ENCODE data around the gene FAM50A.
A peak's percentile ranks its signal among the peaks of the same experiment; 100 is the strongest.

Gene FAM50A

DNA sequence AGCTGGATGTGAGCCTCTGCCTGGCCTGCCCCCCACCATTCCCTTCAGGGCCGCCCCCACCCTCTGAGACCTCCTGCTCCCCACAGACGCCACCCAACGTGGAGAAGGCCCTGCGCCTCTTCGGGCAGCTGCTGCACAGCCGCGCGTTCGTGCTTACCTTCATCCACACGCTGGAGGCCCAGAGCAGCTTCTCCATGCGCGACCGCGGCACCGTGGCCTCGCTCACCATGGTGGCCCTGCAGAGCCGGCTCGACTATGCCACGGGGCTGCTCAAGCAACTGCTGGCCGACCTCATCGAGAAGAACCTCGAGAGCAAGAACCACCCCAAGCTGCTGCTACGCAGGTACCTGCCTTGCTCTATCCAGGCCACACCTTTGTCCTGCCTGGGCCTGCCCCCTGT lies 24.3 kb downstream of the FAM50A start:
- no peak for DNase-seq

DNA sequence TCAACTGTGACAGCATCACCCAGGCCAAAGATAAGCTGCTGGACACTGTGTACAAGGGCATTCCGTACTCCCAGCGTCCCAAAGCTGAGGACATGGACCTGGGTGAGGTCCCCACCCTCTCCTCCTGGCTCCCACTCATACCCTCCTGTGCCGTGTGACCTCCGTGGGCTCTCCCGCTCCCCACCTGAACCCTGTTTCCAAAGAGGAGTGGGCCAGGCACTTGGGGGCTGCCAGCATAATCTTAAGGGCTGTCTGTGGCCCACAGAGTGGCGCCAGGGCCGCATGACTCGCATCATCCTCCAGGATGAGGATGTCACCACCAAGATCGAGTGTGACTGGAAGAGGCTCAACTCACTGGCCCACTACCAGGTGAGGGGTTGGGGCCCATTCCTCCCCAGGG lies 25.2 kb downstream of the FAM50A start:
- no peak for DNase-seq

DNA sequence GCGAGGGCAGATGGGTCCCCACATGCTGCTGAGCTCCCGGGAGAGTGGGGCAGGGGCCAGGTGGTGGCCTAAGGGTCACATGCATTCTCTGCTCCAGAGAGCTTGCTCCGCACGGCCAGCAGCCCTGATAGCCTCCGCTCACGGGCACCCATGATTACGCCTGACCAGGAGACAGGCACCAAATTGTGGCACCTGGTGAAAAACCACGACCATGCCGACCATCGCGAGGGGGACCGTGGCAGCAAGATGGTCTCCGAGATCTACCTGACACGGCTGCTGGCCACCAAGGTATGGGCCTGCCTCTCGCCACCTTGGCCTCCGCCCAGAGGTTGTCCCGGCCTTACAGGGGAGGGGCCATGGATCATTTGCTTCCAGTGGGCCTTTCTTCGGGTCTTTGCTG lies 25.9 kb downstream of the FAM50A start:
- no peak for DNase-seq

DNA sequence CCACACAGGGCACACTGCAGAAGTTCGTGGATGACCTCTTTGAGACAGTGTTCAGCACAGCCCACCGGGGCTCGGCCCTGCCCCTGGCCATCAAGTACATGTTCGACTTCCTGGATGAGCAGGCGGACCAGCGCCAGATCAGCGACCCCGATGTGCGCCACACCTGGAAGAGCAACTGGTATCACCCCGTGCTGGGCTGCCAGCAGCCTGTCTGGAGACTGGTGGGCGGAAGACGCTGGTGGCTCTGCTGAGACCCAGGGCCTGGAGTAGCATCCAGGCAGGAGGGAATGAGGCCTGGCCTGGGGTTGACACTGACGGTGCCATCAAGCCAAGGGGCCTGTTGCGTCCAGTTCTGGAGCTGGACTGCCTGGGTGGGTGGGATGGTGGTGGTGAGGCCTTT lies 26.5 kb downstream of the FAM50A start:
- no peak for DNase-seq

DNA sequence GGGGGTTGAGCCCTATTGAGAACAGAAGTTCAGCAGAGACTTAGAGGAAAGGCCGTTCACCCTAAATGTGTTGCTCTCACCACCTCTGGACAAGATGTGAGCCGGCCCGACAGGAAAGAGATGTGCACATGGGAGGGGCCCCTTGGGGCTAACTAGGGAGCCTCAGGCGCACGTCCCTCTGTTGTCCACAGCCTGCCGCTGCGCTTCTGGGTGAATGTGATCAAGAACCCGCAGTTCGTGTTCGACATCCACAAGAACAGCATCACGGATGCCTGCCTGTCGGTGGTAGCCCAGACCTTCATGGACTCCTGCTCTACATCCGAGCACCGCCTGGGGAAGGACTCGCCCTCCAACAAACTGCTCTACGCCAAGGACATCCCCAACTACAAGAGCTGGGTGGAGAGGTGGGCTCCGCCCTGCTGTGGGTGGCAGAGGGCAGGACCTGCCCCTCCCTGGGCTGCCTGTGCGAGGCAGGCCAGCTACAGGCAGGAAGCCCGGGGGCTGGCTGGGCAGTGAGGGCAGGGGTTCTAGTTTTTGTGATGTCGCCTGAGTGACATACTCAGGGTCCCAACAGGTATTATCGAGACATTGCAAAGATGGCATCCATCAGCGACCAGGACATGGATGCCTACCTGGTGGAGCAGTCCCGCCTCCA lies 27.1 kb downstream of the FAM50A start:
- DNase-seq = no peak

DNA sequence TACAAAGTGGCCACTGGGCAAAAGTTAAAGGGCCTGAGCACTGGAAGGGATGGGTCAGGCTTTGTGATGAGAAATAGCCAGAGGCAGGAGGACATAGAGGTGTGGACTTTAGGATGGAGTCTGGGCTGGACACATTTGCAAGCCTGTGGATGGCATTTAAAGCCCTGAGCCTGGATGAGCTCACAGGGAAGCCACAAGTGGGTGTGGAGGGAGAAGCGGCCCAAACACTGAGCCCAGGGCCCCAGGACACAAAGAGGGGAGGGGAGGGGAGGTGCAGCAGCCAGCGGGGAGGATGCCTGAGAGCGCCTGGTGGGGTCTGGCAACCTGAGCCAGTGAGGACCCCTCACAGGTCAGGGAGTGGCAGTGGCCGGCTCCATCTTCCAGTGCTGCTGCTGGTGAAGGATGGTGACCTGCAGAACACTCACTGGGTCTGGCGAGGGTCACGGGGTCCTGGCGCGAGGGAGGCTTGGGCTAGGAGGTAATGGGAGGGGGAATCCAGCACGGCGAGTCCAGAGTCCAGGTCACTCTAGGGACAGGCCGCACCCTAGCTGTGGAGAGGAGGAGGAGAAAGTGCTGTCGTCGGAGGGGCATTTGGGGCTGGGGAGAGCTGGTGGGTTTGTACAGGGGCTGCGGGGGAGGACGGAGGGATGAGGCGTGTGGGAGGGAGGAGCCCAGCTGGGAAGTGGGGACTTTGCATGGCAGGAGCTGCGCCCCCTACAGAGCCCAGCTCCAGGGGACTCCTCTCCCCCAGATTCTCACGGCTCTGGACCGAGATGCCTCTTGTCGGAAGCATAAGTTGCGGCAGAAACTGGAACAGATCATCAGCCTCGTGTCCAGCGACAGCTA lies 28.1 kb downstream of the FAM50A start:
- DNase-seq = no peak

DNA sequence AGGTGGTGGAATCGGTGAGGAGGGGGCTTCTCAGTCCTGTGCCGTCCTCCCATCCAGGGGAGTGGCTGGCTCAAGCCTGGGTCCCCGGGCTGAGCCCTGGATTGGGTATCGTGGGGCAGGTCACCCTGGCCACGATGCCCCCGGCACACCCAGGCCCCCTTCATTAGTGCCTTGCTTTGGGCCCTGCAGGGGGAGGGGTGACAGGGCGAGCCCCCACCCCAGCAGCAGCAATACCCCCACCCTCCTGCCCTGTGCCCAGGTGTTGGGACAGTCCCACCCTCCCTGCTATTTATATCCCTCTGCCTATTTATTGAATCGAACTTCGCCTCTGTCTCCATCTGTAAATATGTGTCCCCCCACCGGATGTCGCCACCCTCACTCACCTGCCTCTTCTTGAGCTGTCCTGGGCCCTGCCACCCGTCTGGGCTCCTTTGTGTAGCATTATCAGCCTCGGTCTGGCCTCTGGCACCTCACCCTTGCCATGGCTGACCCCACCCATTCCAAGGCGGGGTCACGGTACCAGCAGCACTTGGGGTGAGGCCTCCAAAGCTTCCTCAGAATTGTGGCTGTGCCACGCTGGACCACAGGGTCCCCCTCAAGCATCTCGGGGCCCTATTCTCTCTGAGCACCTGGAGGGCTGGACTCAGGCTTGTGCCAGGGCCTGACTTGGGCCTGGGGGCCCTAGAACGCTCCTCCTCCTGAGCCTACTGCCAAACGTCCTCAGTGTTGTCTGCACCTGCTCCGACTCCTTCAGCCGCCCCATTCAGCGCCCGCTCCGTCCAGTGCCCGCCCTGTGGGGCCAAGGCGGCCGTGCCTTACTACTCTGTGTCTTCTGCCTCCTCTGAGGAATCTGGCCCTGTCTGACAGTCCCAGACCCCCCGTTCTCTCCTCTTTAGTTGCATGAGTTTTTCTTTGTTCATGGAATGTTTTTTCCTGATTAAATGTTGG lies 29.0 kb downstream of the FAM50A start:
- no peak for DNase-seq

DNA sequence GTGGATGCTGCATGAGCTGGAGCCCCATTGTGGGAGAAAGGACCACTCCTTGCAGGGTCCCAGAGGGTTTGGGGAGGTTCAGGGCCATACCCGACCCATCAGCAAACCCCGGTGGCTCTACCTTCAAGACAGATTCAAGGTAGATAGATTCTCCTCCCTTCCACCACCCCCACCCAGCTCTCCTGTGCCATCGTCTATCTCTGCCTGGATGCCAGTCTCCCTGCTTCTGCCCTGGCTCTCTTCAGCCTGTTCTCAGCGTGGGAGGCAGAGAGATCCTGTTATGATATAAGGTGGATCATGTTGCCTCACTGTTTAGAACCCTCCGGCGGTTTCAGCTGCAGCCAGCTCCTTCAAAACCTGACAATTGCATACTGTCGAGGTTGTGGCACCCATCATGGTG lies 29.7 kb downstream of the FAM50A start:
- no peak for DNase-seq

DNA sequence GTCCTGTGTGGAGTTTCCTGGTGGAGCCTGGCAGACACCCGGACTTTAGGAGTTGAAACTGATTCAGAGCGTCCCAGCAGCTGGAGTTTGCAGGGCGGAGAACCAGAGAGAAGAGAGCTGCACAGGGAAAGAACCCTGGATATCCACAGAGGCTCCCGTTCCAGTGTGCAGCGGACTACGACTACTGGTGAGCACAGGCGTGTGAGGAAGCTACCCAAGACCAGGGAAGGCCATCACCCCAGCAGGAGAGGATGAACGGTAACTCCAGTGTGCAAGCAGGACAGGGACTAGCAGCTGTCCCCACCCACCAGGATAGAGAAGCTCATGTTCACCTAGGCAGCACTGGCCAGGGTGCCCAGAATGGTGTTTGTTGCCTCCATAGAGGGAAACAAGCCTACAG lies 32.9 kb downstream of the FAM50A start:
- no peak for DNase-seq

DNA sequence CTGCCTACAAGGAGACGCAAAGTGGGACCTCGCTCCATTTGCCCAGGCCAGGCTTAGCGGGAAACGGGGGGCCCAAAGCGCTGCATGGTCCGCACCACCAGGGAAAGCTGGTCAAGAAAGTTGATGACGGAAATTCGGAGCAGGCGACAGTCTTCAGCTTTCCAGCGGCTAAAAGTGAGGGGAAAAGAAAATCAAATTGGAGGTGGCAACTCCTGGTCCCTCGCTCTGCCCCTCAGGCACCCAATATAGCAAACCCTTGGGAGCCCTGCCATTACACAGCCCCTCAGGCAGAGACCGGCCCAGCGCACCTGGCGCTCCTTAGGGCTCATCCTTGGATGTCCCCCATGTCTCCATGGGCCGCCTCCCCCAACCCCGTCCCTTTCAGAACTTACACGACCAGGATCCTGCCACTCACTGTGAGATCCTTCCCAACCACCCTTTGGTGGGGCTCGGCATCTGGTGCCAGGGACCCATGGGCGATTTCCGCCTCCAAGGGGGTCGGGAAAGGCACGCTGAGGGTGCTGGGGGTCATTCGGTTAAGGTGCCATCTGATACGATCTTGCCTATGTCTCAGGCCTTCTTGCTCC lies 34.0 kb downstream of the FAM50A start:
- DNase-seq = no peak

DNA sequence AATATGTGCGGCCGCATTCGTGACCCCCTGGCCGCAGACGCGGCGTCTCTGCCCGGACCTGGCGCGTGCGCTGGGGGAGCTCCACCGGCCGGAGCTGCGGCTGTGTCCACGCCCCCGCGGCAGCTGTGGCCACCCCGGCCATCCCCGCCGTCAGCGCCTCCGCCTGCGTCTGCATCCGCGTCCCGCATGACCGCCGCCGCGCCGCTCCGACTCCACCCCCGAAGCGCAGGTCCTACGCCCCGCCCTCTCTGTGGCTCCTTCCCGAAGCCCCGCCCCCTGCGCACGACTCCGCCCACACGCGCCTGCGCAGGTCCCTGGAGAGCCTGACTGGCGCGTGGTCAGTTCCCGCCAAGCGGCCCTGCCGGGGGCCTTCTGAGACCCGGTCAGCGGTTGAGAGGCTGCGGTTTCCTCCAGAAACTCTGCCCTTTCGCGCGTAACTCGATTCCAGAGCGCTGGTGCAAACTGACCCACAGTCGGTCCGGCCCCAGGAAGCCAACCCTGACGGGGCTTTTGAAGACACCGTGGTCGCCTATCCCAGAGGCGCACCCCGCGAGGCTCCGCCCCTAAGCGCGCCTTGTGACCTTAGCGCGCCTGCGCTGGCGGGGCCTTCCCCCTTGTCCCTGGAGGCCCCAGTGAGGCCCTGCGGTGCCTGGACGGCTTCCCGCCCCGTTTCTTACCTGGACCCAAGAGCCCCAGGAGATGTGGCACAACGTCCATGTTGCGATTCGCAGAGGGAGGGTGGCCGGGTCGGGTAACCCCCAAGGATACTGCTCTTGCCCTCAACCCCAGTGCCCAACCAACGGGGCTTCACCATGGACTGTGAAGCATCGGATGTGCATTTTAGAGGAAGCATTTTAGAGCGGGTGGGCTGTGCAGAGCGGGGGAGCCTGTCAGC lies 35.0 kb downstream of the FAM50A start, which contains the start of gene LAGE3:
Gene LAGE3, minus strand, starts transcription at position 554 of the 895 bp plus-strand sequence. Its CDS starts 366 bp downstream, at position 188.
- DNase-seq = peak; percentile 95

DNA sequence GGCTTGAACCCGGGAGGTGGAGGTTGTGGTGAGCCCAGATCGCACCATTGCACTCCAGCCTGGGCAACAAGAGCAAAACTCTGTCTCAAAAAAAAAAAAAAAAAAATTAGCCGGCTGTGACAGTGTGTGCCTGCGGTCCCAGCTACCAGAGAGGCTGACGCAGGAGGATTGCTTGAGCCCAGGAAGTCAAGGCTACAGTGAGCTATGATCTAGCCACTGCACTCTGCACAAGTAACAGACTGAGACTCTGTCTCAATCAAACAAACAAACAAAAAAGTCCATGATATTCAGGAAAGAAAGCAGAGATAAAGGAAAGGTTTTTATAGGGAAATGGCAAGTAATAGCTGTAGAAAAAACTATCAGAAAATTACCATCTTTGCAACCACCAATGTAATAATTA lies 37.3 kb downstream of the FAM50A start:
- no peak for DNase-seq

DNA sequence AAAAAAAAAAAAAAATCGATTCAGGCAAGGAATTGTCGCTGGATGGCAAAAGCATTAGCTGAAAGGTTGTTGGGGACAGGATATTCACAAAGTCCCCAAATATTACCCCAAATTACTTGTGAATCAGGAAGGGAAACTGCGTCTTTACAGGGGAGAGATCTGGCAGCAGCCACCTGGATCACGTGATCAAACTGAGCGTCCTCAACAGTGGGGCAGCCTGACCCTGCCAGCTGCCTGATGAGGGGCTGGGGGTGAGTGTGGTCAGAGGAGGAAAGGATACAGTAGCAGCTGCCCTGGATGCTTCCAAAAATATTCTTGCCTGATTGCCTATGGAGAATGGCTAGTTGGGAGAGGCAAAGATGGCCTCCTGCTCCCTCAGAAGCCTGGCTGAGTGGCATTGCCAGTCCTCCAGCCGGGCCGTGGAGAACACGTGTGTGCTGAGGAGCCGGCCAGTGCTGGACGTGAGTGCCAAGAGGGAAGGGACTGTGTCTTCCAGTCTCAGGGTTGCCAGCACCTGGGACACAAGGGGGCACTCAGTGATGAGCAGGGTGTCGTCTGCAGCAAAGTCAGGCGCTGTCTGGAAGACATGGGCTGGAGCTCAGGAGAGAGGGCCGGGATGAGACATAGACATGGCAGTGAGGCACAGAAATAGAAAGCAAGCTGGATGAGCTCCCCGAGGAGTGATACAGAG lies 38.1 kb downstream of the FAM50A start:
- DNase-seq = no peak

DNA sequence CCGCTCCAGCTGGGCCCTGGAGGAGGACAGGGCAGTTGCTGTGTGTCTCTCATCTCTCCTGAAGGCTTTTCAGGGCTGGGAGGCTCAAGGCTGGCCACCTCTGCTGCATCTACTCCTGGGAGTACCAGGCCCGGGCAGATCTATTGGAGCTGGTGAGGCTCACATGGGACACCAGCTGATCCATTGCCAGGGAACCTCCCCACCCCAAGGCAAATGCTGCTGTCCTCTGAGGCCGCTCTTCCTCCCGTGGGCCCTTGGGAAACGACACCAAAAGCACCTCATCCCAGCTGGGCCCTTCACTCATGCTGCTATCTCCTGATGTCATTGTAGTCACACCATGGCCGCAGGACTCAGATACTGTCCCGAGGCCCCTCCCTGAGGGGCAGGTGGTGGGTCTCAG lies 38.8 kb downstream of the FAM50A start:
- DNase-seq = no peak

DNA sequence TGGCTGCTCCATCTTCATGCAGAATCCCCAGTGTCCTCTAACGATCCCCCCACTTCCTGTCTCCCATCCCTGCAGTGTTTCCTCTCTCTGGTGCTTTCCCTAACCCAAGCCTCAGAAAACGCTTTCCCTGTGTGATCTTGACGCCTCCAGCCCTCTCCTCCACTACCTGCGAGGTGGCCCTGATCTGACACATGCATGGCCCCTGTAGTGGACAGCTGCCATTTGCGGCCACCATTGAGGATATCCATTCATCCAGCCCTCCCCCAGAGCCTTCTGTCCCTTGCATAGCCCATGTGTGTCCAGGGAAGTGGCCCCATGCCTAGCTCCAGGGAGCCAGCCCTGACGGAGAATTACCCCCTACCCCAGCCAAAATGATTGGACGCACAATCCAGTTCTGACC lies 39.4 kb downstream of the FAM50A start:
- no peak for DNase-seq

DNA sequence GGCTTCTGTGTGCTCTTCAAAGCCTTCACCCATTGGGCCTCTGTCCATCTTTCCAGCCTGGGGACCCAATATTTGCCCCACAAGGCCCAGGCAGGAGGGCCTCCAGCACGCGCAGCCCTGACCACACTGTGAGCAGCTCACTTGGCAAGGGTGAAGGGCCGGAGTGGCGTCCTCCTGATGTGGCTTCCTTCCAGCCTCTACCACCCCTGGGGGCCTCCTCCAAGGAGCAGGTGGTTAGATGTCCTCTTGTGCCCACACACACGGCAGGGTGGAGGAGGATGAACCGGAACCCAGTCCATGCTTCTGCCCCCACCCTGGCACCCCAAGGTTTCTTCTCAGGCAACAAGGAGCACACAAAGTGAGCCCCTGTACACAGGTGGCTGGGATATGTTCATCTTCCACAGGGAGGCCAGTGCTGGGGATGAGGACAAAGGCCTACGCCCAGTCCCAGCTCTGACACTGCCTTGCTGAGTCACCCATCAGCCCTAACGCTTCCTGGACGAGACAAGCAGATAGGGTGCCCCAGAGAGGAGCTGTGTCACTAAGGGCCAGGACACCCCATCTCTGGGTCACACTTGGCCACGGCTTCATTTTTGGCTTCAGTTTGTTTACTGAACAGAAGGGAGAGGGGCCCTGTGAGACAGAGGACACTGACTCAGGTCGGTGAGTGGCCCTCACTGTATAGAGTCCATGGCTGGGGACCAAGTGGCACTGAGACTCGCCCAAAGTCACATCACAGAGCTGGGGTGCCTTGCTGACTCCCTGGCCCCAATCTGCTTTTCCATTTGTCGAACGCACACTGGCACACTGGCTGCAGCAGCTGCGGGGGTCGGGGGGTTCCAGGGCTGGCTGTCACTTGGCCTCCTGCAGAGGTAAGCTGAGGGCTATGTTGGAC lies 40.6 kb downstream of the FAM50A start:
- no peak for DNase-seq

DNA sequence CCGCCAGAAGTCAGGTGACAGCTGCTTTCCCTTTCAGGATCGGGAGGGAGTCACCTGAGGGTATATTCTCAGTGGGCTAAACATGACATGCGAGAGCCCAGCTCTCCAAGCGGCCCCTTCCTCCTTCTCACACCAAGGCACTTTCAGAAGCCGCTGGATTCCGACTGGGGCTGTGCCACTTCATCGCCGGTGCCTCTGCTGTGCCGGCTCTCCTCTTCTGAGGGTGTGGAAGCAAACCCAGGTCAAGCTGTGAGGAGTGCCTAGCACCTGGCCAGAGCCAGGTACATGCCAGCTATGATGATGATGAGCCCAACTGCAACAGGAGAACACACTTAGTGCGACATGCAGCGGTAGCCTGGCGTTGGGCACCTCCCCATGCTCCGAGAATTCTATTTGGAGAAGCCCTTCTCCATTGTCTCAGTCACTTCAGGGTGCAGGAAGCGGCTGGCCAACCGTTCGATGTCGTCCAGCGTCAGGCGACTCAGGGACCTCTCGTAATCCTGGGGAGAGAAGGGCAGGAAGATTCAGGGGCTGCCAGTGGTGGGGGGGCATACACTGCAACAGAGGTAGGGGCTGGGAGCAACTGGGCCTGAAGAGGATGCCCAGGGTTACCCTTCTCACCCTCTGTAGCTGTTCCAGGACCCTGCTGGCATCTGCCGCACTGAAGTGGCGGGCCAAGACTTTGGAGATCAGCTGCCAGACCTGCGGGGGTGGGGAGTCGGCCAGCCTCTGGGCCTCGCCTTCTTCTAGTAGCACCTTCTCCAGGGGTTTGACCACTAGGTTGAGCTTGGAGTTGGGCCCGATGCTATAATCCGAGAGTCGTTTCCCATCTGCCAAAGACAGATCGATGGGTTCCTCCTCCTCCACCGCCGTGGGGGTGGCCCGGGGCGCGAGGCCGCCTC lies 41.5 kb downstream of the FAM50A start:
- DNase-seq = no peak

DNA sequence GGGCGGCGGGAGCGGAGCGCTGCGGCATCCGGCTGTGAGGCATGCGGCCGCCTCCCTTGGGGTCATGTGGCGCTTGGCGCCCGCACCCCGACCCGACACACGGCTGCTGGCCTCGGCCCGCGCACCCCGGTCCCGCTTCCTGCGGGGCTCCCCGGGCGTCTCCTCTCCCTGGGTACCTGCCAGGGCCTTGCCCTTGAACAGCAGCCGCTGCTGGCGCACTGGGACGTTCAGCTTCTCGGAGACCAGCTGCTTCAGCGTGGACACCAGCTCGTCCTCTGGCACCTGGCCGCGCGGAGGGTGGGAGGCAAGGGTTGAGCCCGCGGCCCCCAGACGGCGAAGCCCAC lies 42.1 kb downstream of the FAM50A start:
- peak; percentile 43 for DNase-seq
